Erythroblast (primary cell): ENCODE data around the gene RASSF3.

Experiments used
- GATA1 ChIP-seq: IDR thresholded peaks from 2 replicates; pipeline ENCODE4 v1.6.1; 2011; ENCODE audit warnings: low read depth, mild to moderate bottlenecking, control low read depth, low read length, moderate library complexity
- POLR2A ChIP-seq: IDR thresholded peaks from 2 replicates; pipeline ENCODE4 v1.6.1; 2011; ENCODE audit warnings: mild to moderate bottlenecking, low read length

- no peak for TF ChIP-seq POLR2A
- no peak for TF ChIP-seq GATA1
Measured at GRCh38 chr12:64735442-64735841, 125.1 kb downstream of the RASSF3 start.
